Measurements from ENCODE around the gene LARP4B. TPM values are rescaled to one million over a fixed set of nuclear protein-coding genes. Genes with fewer than 3 reads are reported as not detected.

Gene LARP4B
- total and polyA plus RNA-seq, 2 of the 13 experiments (the other 11 are each of a cell fraction or from before 2014, with no cell fraction given): 19.5 to 30.2 TPM

GRCh38 chr10:970311-971149, 39.0 kb upstream of the LARP4B start (continued):
- no peak for TF ChIP-seq PRDM4 (CRISPR knock-in tag; IDR thresholded peaks at IDR 0.05; ENCODE audit: borderline replicate concordance)
- TF ChIP-seq PRDM10 (CRISPR knock-in tag; IDR thresholded peaks at IDR 0.05; ENCODE audit: low read depth): peak; percentile 51; the same call in 1 of the 2 replicates
- no peak for TF ChIP-seq ZNF558 (CRISPR knock-in tag; IDR thresholded peaks at IDR 0.05; ENCODE audit: borderline replicate concordance)
- no peak for TF ChIP-seq ZBTB46 (CRISPR knock-in tag; IDR thresholded peaks at IDR 0.05; ENCODE audit: borderline replicate concordance)
- TF ChIP-seq MAFF (IDR thresholded peaks at IDR 0.05; ENCODE audit: low read depth, low read length): peak; percentile 78
- no peak for TF ChIP-seq CTCF (CRISPR knock-in tag; IDR thresholded peaks at IDR 0.05)
- TF ChIP-seq KAT8 (CRISPR knock-in tag; IDR thresholded peaks at IDR 0.05): peak; percentile 53
- TF ChIP-seq ZNF281 (CRISPR knock-in tag; IDR thresholded peaks at IDR 0.05; ENCODE audit: borderline replicate concordance): no peak
